BE2C (cell line): ENCODE measurements around the gene LANCL1.

Experiments used
- DNase-seq: peaks from one replicate; pipeline ENCODE4 v3.0.0-alpha.2; 2020
- H3K27me3 ChIP-seq: fragments of 250-450 bp; sonication (Bioruptor Pico); 2 replicates; pipeline ENCODE4 v1.5.1; 2020; ENCODE audit warnings: mild to moderate bottlenecking
- H3K36me3 ChIP-seq: fragments of 250-450 bp; sonication (Bioruptor Pico); 2 replicates; pipeline ENCODE4 v1.5.1; 2020; ENCODE audit warnings: mild to moderate bottlenecking
- H3K4me1 ChIP-seq: fragments of 250-450 bp; sonication (Bioruptor Pico); 2 replicates; pipeline ENCODE4 v1.5.1; 2020
- H3K4me3 ChIP-seq: 2 replicates; pipeline ENCODE4 v1.5.1; 2011; ENCODE audit warnings: low read depth, low read length
- H3K9me3 ChIP-seq: fragments of 250-450 bp; sonication (Bioruptor Pico); 2 replicates; pipeline ENCODE4 v1.5.1; 2020
- CTCF ChIP-seq: IDR thresholded peaks from 2 replicates; pipeline ENCODE4 v1.5.1; 2012; ENCODE audit warnings: mild to moderate bottlenecking, low read depth, low read length

The LANCL1 gene

GRCh38 chr2:210474776-210475175 is 1.8 kb downstream of the LANCL1 start:
- Histone ChIP-seq H3K36me3 (peaks cover 8% of the 10 kb centered on the region), H3K27me3 (no peaks in the 10 kb centered on the region), H3K9me3 (no peaks in the 10 kb centered on the region), H3K4me3 (no peak overlapping the region), H3K4me1 (no peaks in the 10 kb centered on the region; the same call in 1 of the 2 replicates)
- no peak for DNase-seq
- TF ChIP-seq CTCF = no peak

GRCh38 chr2:210461401-210461800 is 15.2 kb downstream of the LANCL1 start:
- H3K9me3 ChIP-seq = no peaks in the 10 kb centered on the region
- H3K4me1 ChIP-seq = peaks cover 5% of the 10 kb centered on the region
- TF ChIP-seq CTCF = no peak
- H3K4me3 ChIP-seq = no peak overlapping the region
- peaks cover 8% of the 10 kb centered on the region for H3K36me3 ChIP-seq
- no peak for DNase-seq
- H3K27me3 ChIP-seq = no peaks in the 10 kb centered on the region

GRCh38 chr2:210460322-210461227 is 16.0 kb downstream of the LANCL1 start:
- Histone ChIP-seq H3K4me1 (peaks cover 11% of the 10 kb centered on the region), H3K36me3 (peaks cover 8% of the 10 kb centered on the region), H3K4me3 (no peak overlapping the region), H3K27me3 (no peaks in the 10 kb centered on the region), H3K9me3 (no peaks in the 10 kb centered on the region)
- DNase-seq = no peak
- no peak for TF ChIP-seq CTCF

- no peaks in the 10 kb centered on the region for H3K27me3 ChIP-seq
Measured at GRCh38 chr2:210459880-210460279, 16.7 kb downstream of the LANCL1 start.

GRCh38 chr2:210459407-210459806 is 17.2 kb downstream of the LANCL1 start:
- TF ChIP-seq CTCF = no peak
- Histone ChIP-seq H3K27me3 (no peaks in the 10 kb centered on the region), H3K4me3 (no peak overlapping the region)

More at GRCh38 chr2:210459880-210460279, 16.7 kb downstream of the LANCL1 start:
- Histone ChIP-seq H3K9me3 (no peaks in the 10 kb centered on the region), H3K4me1 (peaks cover 11% of the 10 kb centered on the region), H3K36me3 (peaks cover 3% of the 10 kb centered on the region), H3K4me3 (no peak overlapping the region)
- no peak for TF ChIP-seq CTCF
- no peak for DNase-seq

GRCh38 chr2:210458395-210458794 is 18.2 kb downstream of the LANCL1 start:
- no peak for DNase-seq
- Histone ChIP-seq H3K4me1 (peaks cover 11% of the 10 kb centered on the region), H3K9me3 (no peaks in the 10 kb centered on the region), H3K36me3 (peaks cover 3% of the 10 kb centered on the region), H3K4me3 (no peak overlapping the region), H3K27me3 (no peaks in the 10 kb centered on the region)
- no peak for TF ChIP-seq CTCF

More at GRCh38 chr2:210459407-210459806, 17.2 kb downstream of the LANCL1 start:
- no peaks in the 10 kb centered on the region for H3K9me3 ChIP-seq
- H3K36me3 ChIP-seq = peaks cover 3% of the 10 kb centered on the region
- peaks cover 11% of the 10 kb centered on the region for H3K4me1 ChIP-seq
- no peak for DNase-seq
